GM12878 (cell line): Measurements from ENCODE around the gene CHRM4. TPM values are rescaled to one million over a fixed set of nuclear protein-coding genes. Genes with fewer than 3 reads are reported as not detected.

ENCODE experiments used
- ATAC-seq: fragments of 200-7000 bp; cut with Tn5 transposase; 3 replicates; pipeline ENCODE4 v1.9.1; 2020; ENCODE audit warnings: mild to moderate bottlenecking, moderate library complexity
- BruUV-seq: library from RNA; stranded (reverse); fragments of 400-500 nt; replicated peaks from 2 replicates; lab custom pipeline; 2021; lab: Mats Ljungman, UMichigan
- CTCF ChIA-PET: fragments of 300-600 bp; sonication (Branson Sonifier 250); formaldehyde crosslinking; extraction: SDS; loops from one replicate; lab custom pipeline; 2021; ENCODE audit warnings: inconsistent platforms; lab: Yijun Ruan, JAX
- POLR2A ChIA-PET: fragments of 350-600 bp; formaldehyde crosslinking; extraction: SDS; loops from one replicate; lab custom pipeline; 2021; ENCODE audit warnings: inconsistent platforms; lab: Charles Lee
- RAD21 ChIA-PET: fragments of 300-600 bp; sonication (Branson Sonifier 250); formaldehyde crosslinking; loops from one replicate; lab custom pipeline; 2023; ENCODE audit warnings: antibody characterized with exemption; ENCODE audit not compliant: unreplicated experiment; lab: Charles Lee
- SMC1A ChIA-PET: fragments of 300-600 bp; sonication (Branson Sonifier 250); formaldehyde crosslinking; loops from one replicate; lab custom pipeline; 2023; ENCODE audit not compliant: unreplicated experiment, uncharacterized antibody; lab: Charles Lee
- DNase-seq: peaks from one replicate; pipeline ENCODE4 v3.0.0-alpha.2; 2011; ENCODE audit warnings: low read depth, low spot score
- FAIRE-seq: peaks from 3 replicates; lab custom pipeline; 2011; peaks lifted over from hg19 to GRCh38; lab: Jason Lieb, UNC
- H2AFZ ChIP-seq: 2 replicates; pipeline ENCODE4 v1.6.0; 2011; ENCODE audit warnings: low read depth, low read length, control low read depth; ENCODE audit not compliant: control insufficient read depth
- H3K27ac ChIP-seq: 2 replicates; pipeline ENCODE4 v1.5.1; 2011; ENCODE audit warnings: control low read depth; ENCODE audit not compliant: control insufficient read depth, insufficient read depth
- H3K27me3 ChIP-seq, 2 experiments: replicated peaks in 1 of 2; 2 replicates each; pipeline versions ENCODE4 v1.6.0 to v1.6.1; 2011; ENCODE audit warnings: low read length in 1 of 2; ENCODE audit not compliant: control insufficient read depth in 2 of 2, insufficient read depth in 2 of 2
- H3K36me3 ChIP-seq, 2 experiments: 2 replicates each; pipeline ENCODE4 v1.5.1; 2011; ENCODE audit warnings: low read length in 1 of 2; ENCODE audit not compliant: control insufficient read depth in 2 of 2, insufficient read depth in 2 of 2
- H3K4me1 ChIP-seq: 2 replicates; pipeline ENCODE4 v1.6.1; 2011; ENCODE audit warnings: mild to moderate bottlenecking, low read length, moderate library complexity, mixed read lengths; ENCODE audit not compliant: control insufficient read depth, insufficient read depth
- H3K4me2 ChIP-seq: 2 replicates; pipeline ENCODE4 v1.6.0; 2011; ENCODE audit warnings: control low read depth; ENCODE audit not compliant: control insufficient read depth, insufficient read depth
- H3K4me3 ChIP-seq: fragments of 200-600 bp; sonication (generic); 2 replicates; pipeline ENCODE4 v1.5.1; 2016
- H3K79me2 ChIP-seq: 2 replicates; pipeline ENCODE4 v1.6.0; 2011; ENCODE audit warnings: low read length; ENCODE audit not compliant: control insufficient read depth, insufficient read depth
- H3K9ac ChIP-seq: 2 replicates; pipeline ENCODE4 v1.8.0; 2011; ENCODE audit warnings: low read length, control low read depth, mixed read lengths; ENCODE audit not compliant: control insufficient read depth, insufficient read depth
- H3K9me3 ChIP-seq: replicated peaks from 3 replicates; pipeline ENCODE4 v1.5.1; 2011; ENCODE audit warnings: mild to moderate bottlenecking, low read length; ENCODE audit not compliant: control insufficient read depth, insufficient read depth
- H4K20me1 ChIP-seq: 2 replicates; pipeline ENCODE4 v1.6.0; 2011; ENCODE audit not compliant: control insufficient read depth, insufficient read depth
- ASH2L ChIP-seq: fragments of 300-600, 200-600 bp; sonication (generic); IDR thresholded peaks from 2 replicates; pipeline ENCODE4 v1.6.1; 2017; ENCODE audit warnings: low read depth, mild to moderate bottlenecking, borderline replicate concordance
- BCL3 ChIP-seq: IDR thresholded peaks from 2 replicates; pipeline ENCODE4 v1.6.1; 2011; ENCODE audit warnings: borderline replicate concordance, low read depth, mild to moderate bottlenecking, moderate library complexity, low read length; ENCODE audit not compliant: insufficient read depth, poor library complexity, severe bottlenecking
- CBX3 ChIP-seq: fragments of 200-600 bp; sonication (generic); IDR thresholded peaks from 2 replicates; pipeline ENCODE4 v1.6.1; 2016; ENCODE audit warnings: low read depth, borderline replicate concordance
- CHD4 ChIP-seq: fragments of 200-600 bp; sonication (generic); IDR thresholded peaks from 2 replicates; pipeline ENCODE4 v1.6.1; 2016; ENCODE audit warnings: mild to moderate bottlenecking
- EED ChIP-seq: sonication (generic); IDR thresholded peaks from 2 replicates; pipeline ENCODE4 v1.6.1; 2016; ENCODE audit warnings: antibody characterized with exemption, low read depth
- GATAD2B ChIP-seq: fragments of 450-650 bp; conservative IDR thresholded peaks from 2 replicates; pipeline ENCODE4 v1.6.1; 2017; ENCODE audit warnings: low read depth, mild to moderate bottlenecking, moderate library complexity
- HSF1 ChIP-seq: fragments of 150-350 bp; IDR thresholded peaks from 2 replicates; pipeline ENCODE4 v1.6.1; 2014; ENCODE audit warnings: mild to moderate bottlenecking, low read depth, low read length
- IRF5 ChIP-seq: fragments of 450-650 bp; IDR thresholded peaks from 2 replicates; pipeline ENCODE4 v1.6.1; 2017; ENCODE audit warnings: borderline replicate concordance
- SPI1 ChIP-seq: IDR thresholded peaks from 2 replicates; pipeline ENCODE4 v1.6.1; 2011; ENCODE audit warnings: low read depth, mild to moderate bottlenecking, low read length, moderate library complexity, borderline replicate concordance; ENCODE audit not compliant: insufficient read depth
- TARDBP ChIP-seq: IDR thresholded peaks from 2 replicates; pipeline ENCODE4 v1.6.1; 2016; ENCODE audit warnings: borderline replicate concordance
- ZNF687 ChIP-seq: fragments of 450-650 bp; IDR thresholded peaks from 2 replicates; pipeline ENCODE4 v1.6.1; 2017; ENCODE audit warnings: mild to moderate bottlenecking, moderate library complexity
- WGBS: methylation state at CpG from one replicate; pipeline ENCODE4 v1.1.6; 2016; ENCODE audit warnings: low lambda C conversion rate; ENCODE audit not compliant: insufficient replicate concordance, insufficient coverage; ENCODE audit errors: missing lambda C conversion rate; 5-methylcytosine and 5-hydroxymethylcytosine counted together
- in situ Hi-C: fragments of 300-500 bp; cut with MboI; formaldehyde crosslinking; loops from 9 replicates; pipeline ENCODE4 v1.14.3; 2018; ENCODE audit warnings: mixed read lengths
- intact Hi-C: fragments of 100-400 bp; cut with micrococcal nuclease; formaldehyde crosslinking; loops from one replicate; pipeline ENCODE4 v1.14.2; 2022; ENCODE audit not compliant: unreplicated experiment
- polyA plus RNA-seq, 11 experiments: library from polyadenylated mRNA; depleted of rRNA in 4 of 11; unstranded in 6 of 11; stranded (reverse) in 5 of 11; fragments of >200 nt; fragmentation: Nextera tagmentation in 4 of 11; fragmentation: Illumina TruSeq in 1 of 11; extraction: Ambion mirVana in 4 of 11; extraction: Trizol in 1 of 11; gene quantifications; 1 replicate in 1 of 11; 2 replicates in 10 of 11; pipeline versions ENCODE4 v1.2.1 to v1.2.3, GENCODE V29; 2011 to 2016; ENCODE audit warnings: inconsistent platforms in 2 of 11, missing spikeins in 2 of 11, low read depth in 1 of 11
- total RNA-seq, 4 experiments: library from RNA; depleted of rRNA in 3 of 4; stranded (reverse); fragments of >200 nt in 3 of 4; fragmentation: Illumina TruSeq in 1 of 4; extraction: Trizol in 1 of 4; gene quantifications; 2 replicates each; pipeline versions ENCODE4 v1.2.1 to v1.2.3, GENCODE V29; 2013 to 2021

Gene CHRM4
- total and polyA plus RNA-seq, 10 of the 15 experiments (the other 5 are each of a cell fraction or from before 2014, with no cell fraction given), result 0.12 to 0.23 (median 0.13) TPM; not detected in 7

- POLR2A ChIA-PET, result no interaction called here
- Histone ChIP-seq H3K79me2 (no peaks in the 10 kb centered on the region), H3K4me1 (no peaks in the 10 kb centered on the region), H3K36me3 (peaks cover 4 to 32% of the 10 kb centered on the region in 2 experiments; a peak in 3 of 4 replicates), H3K4me2 (no peak overlapping the region), H3K9me3 (no peaks in the 10 kb centered on the region), H2AFZ (no peak overlapping the region), H3K27ac (no peak overlapping the region), H3K4me3 (no peak overlapping the region), H3K27me3 (no peaks in the 10 kb centered on the region), H3K9ac (no peak overlapping the region), H4K20me1 (no peaks in the 10 kb centered on the region)
- SMC1A ChIA-PET, result no interaction called here
- in situ Hi-C loops (no loop called here), intact Hi-C loops (no loop called here)
- no peak for ATAC-seq
- DNase-seq, result no peak
- WGBS, result 92% methylated on average over 27 of the region's 30 CpGs
- no peak for TF ChIP-seq TARDBP
- TF ChIP-seq CHD4, result no peak
- no peak for TF ChIP-seq BCL3
- TF ChIP-seq HSF1, result no peak
- no peak for TF ChIP-seq GATAD2B
- no peak for TF ChIP-seq ASH2L
- no peak for TF ChIP-seq CBX3
- no peak for TF ChIP-seq EED
- no peak for TF ChIP-seq IRF5
- TF ChIP-seq SPI1, result no peak
- TF ChIP-seq ZNF687, result no peak
- FAIRE-seq, result no peak
- CTCF ChIA-PET, result no interaction called here
- RAD21 ChIA-PET, result no interaction called here
- no TSS peak for BruUV-seq
Observed at GRCh38 chr11:46373787-46374740, 17.5 kb downstream of the CHRM4 start.
